ENCODE measurements around the gene DGKB. TPM values are rescaled to one million over a fixed set of nuclear protein-coding genes. Genes with fewer than 3 reads are reported as not detected.

DGKB gene
- total RNA-seq, 2 donors from 2014 or later: 0.52 TPM; not detected in 1

DNA sequence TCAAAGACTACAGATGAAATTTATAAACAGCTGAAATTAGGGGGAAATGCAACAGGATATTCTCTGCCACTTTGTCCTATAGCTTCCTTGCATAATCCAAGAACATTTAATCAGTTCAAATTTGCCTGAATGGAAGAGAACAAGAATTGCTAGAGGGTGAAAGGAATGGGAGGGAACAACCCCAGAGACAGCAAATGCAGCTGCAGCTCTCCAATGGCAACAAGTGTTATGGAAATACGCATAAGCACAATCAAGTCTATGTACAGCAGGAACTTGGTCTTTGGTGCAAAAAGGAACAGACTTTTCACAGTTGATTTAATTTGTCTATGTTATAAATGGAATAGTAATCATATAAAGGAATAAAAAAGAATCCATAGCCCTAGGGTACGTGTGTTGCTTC is 644.1 kb downstream of the DGKB start:
- TF ChIP-seq, protein P1, sequence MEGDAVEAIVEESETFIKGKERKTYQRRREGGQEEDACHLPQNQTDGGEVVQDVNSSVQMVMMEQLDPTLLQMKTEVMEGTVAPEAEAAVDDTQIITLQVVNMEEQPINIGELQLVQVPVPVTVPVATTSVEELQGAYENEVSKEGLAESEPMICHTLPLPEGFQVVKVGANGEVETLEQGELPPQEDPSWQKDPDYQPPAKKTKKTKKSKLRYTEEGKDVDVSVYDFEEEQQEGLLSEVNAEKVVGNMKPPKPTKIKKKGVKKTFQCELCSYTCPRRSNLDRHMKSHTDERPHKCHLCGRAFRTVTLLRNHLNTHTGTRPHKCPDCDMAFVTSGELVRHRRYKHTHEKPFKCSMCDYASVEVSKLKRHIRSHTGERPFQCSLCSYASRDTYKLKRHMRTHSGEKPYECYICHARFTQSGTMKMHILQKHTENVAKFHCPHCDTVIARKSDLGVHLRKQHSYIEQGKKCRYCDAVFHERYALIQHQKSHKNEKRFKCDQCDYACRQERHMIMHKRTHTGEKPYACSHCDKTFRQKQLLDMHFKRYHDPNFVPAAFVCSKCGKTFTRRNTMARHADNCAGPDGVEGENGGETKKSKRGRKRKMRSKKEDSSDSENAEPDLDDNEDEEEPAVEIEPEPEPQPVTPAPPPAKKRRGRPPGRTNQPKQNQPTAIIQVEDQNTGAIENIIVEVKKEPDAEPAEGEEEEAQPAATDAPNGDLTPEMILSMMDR (IDR thresholded peaks at IDR 0.05): no peak
- TF ChIP-seq POLR2A (IDR thresholded peaks at IDR 0.05): no peak
- intact Hi-C loops (cut with DNase I): no loop called here
- DNase-seq: no peak
- no peaks in the 10 kb centered on the region for H3K36me3 ChIP-seq (replicated peaks in 1 of 2; ENCODE audit: insufficient read depth in 1 of 2, low read depth in 2 of 2)
- no peaks in the 10 kb centered on the region for H3K9me3 ChIP-seq
- no peak overlapping the region for H3K27ac ChIP-seq
- H3K4me1 ChIP-seq: no peaks in the 10 kb centered on the region
- 81 to 83% methylated on average over 2 of the region's 2 CpGs for WGBS, 2 donors
- no peaks in the 10 kb centered on the region for H3K27me3 ChIP-seq
- no peak for ATAC-seq
- no peak overlapping the region for H3K4me3 ChIP-seq

DNA sequence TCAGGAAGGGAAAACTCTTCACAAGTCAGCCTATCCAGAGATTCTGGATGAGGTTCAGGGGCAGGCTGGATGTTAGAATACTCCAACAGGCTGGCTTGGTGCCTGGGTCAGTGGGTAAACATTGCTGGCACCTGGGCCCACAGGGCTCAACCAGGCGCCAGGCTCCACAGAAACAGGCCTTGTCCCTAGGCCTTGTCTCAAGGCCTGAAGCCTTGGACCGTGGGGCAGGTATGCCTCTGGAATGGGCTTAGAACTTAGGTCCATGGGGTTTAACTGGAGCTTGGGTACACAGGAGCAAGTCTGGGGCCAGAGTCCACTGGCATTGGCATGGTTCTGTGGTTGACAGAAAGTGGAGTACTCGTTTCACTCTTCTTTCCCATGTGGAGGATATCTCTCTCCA is 650.1 kb downstream of the DGKB start:
- no peak for DNase-seq
- Histone ChIP-seq H3K4me3 (no peak overlapping the region), H3K36me3 (replicated peaks in 1 of 2; ENCODE audit: insufficient read depth in 1 of 2, low read depth in 2 of 2) (no peaks in the 10 kb centered on the region), H3K9me3 (no peaks in the 10 kb centered on the region), H3K4me1 (no peaks in the 10 kb centered on the region), H3K27me3 (no peaks in the 10 kb centered on the region), H3K27ac (no peak overlapping the region)
- TF ChIP-seq, protein P1 (IDR thresholded peaks at IDR 0.05): no peak
- no peak for TF ChIP-seq POLR2A (IDR thresholded peaks at IDR 0.05)
- 81 to 95% methylated on average over 3 of the region's 3 CpGs for WGBS, 2 donors
- ATAC-seq: no peak
- intact Hi-C loops (cut with DNase I): no loop called here

DNA sequence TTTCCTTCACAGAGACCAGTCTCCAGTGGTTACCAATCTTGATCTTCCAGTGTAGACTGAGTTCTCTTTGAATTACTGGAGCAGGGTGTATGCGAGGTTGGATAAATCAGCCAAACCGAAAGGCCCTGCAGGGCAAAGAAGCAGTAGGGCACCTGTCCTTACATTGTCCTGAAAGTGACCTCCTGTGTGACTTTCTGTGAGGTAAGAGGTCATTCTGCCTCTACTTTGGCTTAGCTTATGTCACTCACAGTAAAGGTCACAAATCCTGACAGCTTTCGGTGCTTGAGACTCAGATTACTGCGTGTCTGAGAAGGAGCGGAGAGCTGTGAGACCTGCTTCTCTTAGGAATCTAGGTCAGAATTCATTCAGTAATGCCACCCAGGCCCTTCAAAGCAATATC is 660.4 kb downstream of the DGKB start:
- no peak for ATAC-seq
- no peaks in the 10 kb centered on the region for H3K9me3 ChIP-seq
- intact Hi-C loops (cut with DNase I): no loop called here

DNA sequence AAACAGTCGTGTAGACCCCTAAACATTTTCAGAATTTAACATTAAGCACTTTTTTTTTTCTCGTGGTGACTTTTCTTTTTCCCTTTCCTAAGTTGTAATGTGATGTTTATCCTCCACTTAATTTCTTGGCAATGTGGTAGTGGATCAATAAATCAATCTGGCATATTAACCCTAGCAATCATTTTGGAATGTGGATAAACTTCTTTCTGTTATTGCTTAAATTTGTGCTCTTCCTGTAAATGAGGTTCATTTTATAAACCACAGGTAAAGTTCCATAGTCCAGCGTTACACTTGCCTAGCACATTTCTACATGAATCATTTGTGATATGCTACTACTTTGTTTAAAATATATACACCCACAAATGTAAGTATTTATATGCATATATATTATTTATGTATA is 665.7 kb downstream of the DGKB start:
- WGBS, 2 donors: 14 to 18% methylated on average over 3 of the region's 3 CpGs
- Histone ChIP-seq H3K9me3 (no peaks in the 10 kb centered on the region), H3K4me1 (peaks cover 8% of the 10 kb centered on the region), H3K27ac (peak overlapping the region in 1 of 4 donors; percentile 45), H3K27me3 (no peaks in the 10 kb centered on the region), H3K36me3 (replicated peaks in 1 of 2; ENCODE audit: insufficient read depth in 1 of 2, low read depth in 2 of 2) (no peaks in the 10 kb centered on the region), H3K4me3 (no peak overlapping the region)
- ATAC-seq: peak; percentile 47
- TF ChIP-seq, protein P1 (IDR thresholded peaks at IDR 0.05): no peak
- no peak for TF ChIP-seq POLR2A (IDR thresholded peaks at IDR 0.05)
- DNase-seq: no peak
- intact Hi-C loops (cut with DNase I): no loop called here

More for the DNA sequence above, 660.4 kb downstream of the DGKB start:
- no peaks in the 10 kb centered on the region for H3K36me3 ChIP-seq (replicated peaks in 1 of 2; ENCODE audit: insufficient read depth in 1 of 2, low read depth in 2 of 2)
- no peaks in the 10 kb centered on the region for H3K4me1 ChIP-seq
- WGBS, 2 donors: 87 to 88% methylated on average over 5 of the region's 5 CpGs
- no peak for TF ChIP-seq POLR2A (IDR thresholded peaks at IDR 0.05)
- TF ChIP-seq, protein P1 (IDR thresholded peaks at IDR 0.05): no peak
- no peaks in the 10 kb centered on the region for H3K27me3 ChIP-seq
- no peak overlapping the region for H3K27ac ChIP-seq
- DNase-seq: no peak
- no peak overlapping the region for H3K4me3 ChIP-seq

DNA sequence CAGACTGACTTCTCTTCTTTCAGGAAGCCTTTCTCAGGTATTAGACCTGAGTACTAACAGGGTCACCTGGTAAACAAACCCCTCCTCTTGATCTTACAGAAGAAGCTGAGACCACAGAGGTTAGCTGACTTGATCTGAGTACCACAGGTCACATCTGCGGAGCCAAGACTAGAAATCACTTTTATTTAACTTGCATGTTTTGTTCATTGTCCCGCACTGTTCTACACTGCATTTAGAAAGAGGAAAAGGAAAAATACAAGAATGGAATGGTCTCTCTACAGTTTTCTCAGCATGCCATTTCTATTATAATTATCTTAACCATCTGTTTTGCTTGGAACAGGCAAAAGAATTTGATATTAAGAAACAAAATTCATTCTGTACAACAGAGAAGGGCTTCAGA is 667.5 kb downstream of the DGKB start:
- Histone ChIP-seq H3K4me1 (peaks cover 8% of the 10 kb centered on the region), H3K9me3 (no peaks in the 10 kb centered on the region), H3K27me3 (no peaks in the 10 kb centered on the region), H3K27ac (no peak overlapping the region), H3K36me3 (replicated peaks in 1 of 2; ENCODE audit: insufficient read depth in 1 of 2, low read depth in 2 of 2) (no peaks in the 10 kb centered on the region), H3K4me3 (no peak overlapping the region)
- intact Hi-C loops (cut with DNase I): no loop called here
- 73 to 82% methylated on average over 2 of the region's 2 CpGs for WGBS, 2 donors
- no peak for DNase-seq
- TF ChIP-seq, protein P1 (IDR thresholded peaks at IDR 0.05): no peak
- no peak for TF ChIP-seq POLR2A (IDR thresholded peaks at IDR 0.05)
- no peak for ATAC-seq

All from body of pancreas (tissue), 4 donors.